Skeletal muscle tissue (tissue), 4 donors: ENCODE data around the gene PEAK3. TPM values are rescaled to one million over a fixed set of nuclear protein-coding genes. Genes with fewer than 3 reads are reported as not detected.

Experiments
- H3K27ac ChIP-seq: one replicate; pipeline ENCODE4 v1.7.0; 2013; ENCODE audit warnings: mild to moderate bottlenecking, low read depth, low read length, inconsistent platforms
- H3K27me3 ChIP-seq, 3 donors: one replicate each; pipeline ENCODE4 v1.7.0; 2013; ENCODE audit warnings: low read length in 3 of 3; ENCODE audit not compliant: control insufficient read depth in 3 of 3, insufficient read depth in 3 of 3
- H3K36me3 ChIP-seq, 3 donors: one replicate each; pipeline ENCODE4 v1.7.0; 2013; ENCODE audit warnings: low read length in 3 of 3; ENCODE audit not compliant: control insufficient read depth in 3 of 3, insufficient read depth in 3 of 3
- H3K4me1 ChIP-seq, 3 donors: one replicate each; pipeline ENCODE4 v1.7.0; 2013; ENCODE audit warnings: low read length in 3 of 3, mild to moderate bottlenecking in 3 of 3; ENCODE audit not compliant: control insufficient read depth in 3 of 3, insufficient read depth in 3 of 3
- H3K4me3 ChIP-seq, 3 donors: one replicate each; pipeline ENCODE4 v1.7.0; 2013; ENCODE audit warnings: low read length in 3 of 3
- H3K9ac ChIP-seq, 3 donors: one replicate each; pipeline ENCODE4 v1.7.0; 2013; ENCODE audit warnings: low read length in 3 of 3, mild to moderate bottlenecking in 3 of 3, moderate library complexity in 2 of 3, low read depth in 1 of 3
- H3K9me3 ChIP-seq, 3 donors: one replicate each; pipeline ENCODE4 v1.7.0; 2013; ENCODE audit warnings: low read length in 3 of 3; ENCODE audit not compliant: control insufficient read depth in 3 of 3
- total RNA-seq: library from RNA; depleted of rRNA; stranded (reverse); fragments of >200 nt; gene quantifications from one replicate; pipeline ENCODE4 v1.2.3, GENCODE V29; 2014
- donor health status: Osteomylitis.

PEAK3 gene
- total RNA-seq, 1 donor from 2014 or later: not detected

DNA sequence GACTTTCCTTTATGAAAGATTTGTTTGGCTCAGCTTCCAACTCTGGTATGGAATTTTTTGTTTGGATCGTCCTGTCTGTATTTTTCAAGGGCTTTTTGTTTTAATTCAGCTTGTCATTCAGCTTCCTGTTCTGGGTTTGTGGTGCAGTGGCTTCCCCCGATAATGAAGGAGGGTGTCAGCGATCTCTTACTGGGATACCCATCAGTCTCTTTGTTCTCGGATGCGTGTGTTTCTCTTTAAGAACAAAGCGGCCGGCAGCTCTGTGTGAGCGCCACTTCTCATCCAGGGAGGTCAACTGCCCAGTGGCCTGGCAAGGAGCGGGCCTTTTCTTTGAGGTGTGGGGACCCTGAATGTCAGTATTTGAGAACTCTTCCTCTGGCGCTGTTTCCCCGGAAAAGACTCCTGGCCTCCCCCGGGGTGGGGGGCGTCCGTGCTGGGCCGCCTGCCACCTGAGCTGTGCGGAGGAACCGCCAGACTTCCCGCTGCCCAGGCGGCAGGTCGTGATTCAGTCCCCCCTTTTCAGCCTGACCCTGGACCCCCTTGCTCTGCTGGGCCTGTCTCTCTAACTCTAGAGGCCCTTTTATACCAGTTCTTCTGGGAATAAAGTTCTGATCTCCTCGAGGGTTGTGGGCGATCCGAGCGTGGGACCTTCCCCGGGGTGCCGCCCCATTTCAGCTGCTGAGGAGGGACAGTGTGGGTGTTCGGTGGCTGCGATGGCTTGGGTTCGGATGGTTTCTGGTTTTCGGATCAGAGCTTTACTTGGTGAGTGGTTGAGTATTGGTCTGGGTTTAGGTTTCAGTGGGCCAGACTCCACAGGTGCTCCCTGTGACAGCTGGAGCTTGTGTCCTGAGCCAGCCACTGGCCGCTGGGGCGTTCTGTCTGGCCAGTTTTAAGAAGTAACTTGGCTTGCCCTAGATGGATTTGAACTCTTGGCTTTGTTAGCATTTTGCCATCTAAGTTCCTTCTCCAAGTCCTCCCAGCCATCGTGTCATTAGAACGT, 41.9 kb downstream of the PEAK3 start:
- H3K4me1 ChIP-seq: peaks cover 67 to 70% (median 69%) of the 10 kb centered on the region in 3 donors
- no peaks in the 10 kb centered on the region for H3K9me3 ChIP-seq
- peak overlapping the region; percentile 81 for H3K27ac ChIP-seq
- H3K27me3 ChIP-seq: no peaks in the 10 kb centered on the region
- H3K36me3 ChIP-seq: peaks cover 19 to 24% (median 19%) of the 10 kb centered on the region in 3 donors
- H3K9ac ChIP-seq: peak overlapping the region; percentile 70 to 82 (median 78)
- peak overlapping the region; percentile 60 to 71 (median 68) for H3K4me3 ChIP-seq

DNA sequence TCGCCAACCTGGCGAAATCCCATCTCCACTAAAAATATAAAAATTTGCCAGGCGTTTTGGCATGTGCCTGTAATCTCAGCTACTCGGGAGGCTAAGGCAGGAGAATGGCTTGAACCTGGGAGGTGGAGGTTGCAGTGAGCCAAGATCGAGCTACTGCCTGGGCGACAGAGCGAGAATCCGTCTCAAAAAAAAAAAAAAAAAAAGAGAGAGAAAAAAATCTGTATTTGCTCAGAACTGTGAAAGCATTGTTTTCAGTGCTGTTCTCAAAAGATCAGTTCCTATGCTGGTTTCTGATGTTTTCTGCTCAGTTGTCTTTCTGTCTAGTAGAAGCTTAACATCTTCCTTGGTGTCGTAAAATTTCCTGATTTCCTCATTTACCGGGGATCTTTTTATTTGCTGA, 42.8 kb downstream of the PEAK3 start:
- no peak overlapping the region for H3K4me3 ChIP-seq

DNA sequence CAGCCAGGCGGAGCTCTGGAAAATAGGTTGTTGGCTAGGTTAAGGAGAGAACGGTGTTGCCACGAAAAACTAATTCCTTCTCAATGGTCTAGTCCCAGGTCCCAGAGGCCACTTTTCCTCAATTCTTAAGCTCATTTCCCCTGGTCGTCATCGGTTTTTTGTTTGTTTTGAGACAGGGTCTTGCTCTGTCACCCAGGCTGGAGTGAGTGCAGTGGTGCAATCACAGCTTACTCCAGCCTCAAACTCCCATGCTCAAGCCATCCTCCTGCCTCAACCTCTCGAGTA, 44.2 kb downstream of the PEAK3 start:
- Histone ChIP-seq H3K27me3 (no peaks in the 10 kb centered on the region), H3K9ac (peak overlapping the region; percentile 95 to 97 (median 97)), H3K4me3 (peak overlapping the region; percentile 83 to 96 (median 93)), H3K4me1 (peaks cover 66 to 79% (median 69%) of the 10 kb centered on the region in 3 donors), H3K9me3 (no peaks in the 10 kb centered on the region), H3K36me3 (peaks cover 13 to 15% (median 13%) of the 10 kb centered on the region in 3 donors), H3K27ac (peak overlapping the region; percentile 96)

More for the DNA sequence above, 42.8 kb downstream of the PEAK3 start:
- peaks cover 11 to 15% (median 12%) of the 10 kb centered on the region in 3 donors for H3K36me3 ChIP-seq
- no peak overlapping the region for H3K27ac ChIP-seq
- H3K9ac ChIP-seq: peak overlapping the region in 1 of 3 donors; percentile 78
- H3K4me1 ChIP-seq: peaks cover 71 to 77% (median 72%) of the 10 kb centered on the region in 3 donors
- H3K27me3 ChIP-seq: no peaks in the 10 kb centered on the region
- no peaks in the 10 kb centered on the region for H3K9me3 ChIP-seq

DNA sequence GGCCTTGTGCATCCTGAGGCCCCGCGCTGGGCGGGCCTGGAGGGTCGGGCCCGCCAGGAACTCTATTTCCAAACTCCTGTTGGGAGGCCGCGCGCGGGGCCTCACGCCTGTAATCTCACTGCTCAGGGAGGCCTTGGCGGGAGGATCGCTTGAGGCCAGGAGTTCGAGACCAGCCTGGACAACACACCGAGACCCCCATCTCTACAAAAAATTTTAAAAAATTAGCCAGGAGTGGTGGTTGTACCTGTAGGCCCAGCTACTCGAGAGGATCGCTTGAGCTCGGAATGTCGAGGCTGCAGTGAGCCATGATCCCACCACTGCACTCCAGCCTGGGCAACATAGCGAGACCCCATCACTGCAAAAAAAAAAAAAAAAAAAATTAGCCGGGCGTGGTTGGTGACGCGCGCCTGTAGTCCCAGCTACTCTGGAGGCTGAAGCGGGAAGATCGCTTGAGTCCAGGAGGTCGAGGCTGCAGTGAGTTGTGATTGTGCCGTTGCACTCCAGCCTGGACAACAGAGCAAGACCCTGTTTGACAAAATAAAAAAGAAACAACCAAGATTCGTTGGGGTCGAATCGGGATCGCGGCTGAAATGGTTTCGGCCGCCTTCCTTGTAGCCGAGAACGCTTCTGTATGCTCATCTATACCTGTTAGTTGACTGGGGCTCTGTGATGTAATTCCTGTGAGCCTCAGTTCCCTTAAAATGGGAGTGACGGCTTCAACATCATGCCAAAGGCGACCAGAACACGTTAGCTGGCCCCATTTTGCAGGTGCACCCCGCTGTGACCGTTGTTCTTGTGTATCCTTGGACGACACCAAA, 44.7 kb downstream of the PEAK3 start:
- Histone ChIP-seq H3K4me3 (peak overlapping the region; percentile 83 to 96 (median 93)), H3K9me3 (no peaks in the 10 kb centered on the region), H3K36me3 (peaks cover 15 to 17% (median 16%) of the 10 kb centered on the region in 3 donors), H3K4me1 (peaks cover 61 to 74% (median 63%) of the 10 kb centered on the region in 3 donors), H3K27ac (peak overlapping the region; percentile 96), H3K9ac (peak overlapping the region; percentile 95 to 97 (median 97)), H3K27me3 (no peaks in the 10 kb centered on the region)

DNA sequence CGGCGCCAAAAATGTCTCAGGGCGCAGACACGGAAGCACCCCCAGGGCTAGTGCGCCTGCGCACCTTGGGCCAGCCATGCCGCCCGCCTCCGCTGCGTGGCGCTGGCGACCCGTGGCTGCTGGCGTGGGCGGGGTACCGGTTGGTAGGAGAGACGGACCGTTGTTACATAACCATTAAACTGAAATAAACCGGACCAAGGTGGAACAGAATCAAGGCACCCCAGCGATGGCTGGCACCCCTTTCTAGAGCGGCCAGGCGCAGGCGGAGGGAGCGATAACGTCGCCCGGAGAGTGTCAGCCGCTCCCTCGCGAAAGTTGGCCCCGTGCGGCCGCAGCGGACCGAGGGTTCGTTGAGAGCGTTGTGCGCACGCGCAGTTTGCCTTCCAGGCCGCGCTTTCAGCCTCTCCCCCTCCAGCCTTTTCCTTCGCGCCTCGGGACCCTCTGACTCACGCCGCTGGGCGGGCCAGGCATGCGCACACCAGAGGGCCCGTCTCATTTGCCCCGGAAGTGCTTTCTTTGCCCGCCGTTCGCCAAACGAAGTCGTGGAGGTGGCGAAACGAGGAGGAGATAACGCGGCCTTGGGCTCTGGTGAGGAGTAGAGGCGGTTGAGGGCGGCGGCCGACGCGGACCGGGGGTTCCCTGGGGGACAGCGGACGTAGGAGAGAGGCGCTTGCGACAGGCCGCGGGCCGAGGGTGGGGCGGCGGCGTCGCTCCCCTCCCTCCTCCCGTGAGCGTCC, 45.5 kb downstream of the PEAK3 start, which contains the start of the genes PLEKHJ1 and SF3A2:
TSS of gene PLEKHJ1 (minus strand) at position 16 of the 737 bp plus-strand sequence. CDS start 81 bp downstream, outside the sequence.
TSS of gene SF3A2 (plus strand) at position 511 of the 737 bp plus-strand sequence. CDS start 6,595 bp downstream, outside the sequence.
- Histone ChIP-seq H3K9ac (peak within 1 kb of the TSS; percentile 95 to 97 (median 97)), H3K27ac (peak within 1 kb of the TSS; percentile 96), H3K36me3 (peaks cover 15 to 17% (median 16%) of the 10 kb centered on the region in 3 donors), H3K4me1 (peaks cover 60 to 73% (median 61%) of the 10 kb centered on the region in 3 donors), H3K4me3 (peak within 1 kb of the TSS; percentile 83 to 96 (median 93)), H3K27me3 (no peaks in the 10 kb centered on the region), H3K9me3 (no peaks in the 10 kb centered on the region)

DNA sequence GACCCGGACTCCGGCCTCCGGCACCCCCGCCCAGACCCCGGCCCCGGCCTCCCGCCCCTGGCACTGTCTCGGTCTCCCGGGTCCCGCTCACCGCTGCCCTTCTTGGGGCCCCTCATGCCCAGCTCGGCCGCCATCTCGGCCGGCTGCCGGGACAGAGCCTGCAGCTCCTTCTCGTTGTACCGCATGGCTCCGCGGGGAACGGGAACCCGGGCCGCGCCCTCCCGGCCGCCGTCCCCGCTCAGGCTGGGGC, 46.0 kb downstream of the PEAK3 start:
- Histone ChIP-seq H3K9me3 (no peaks in the 10 kb centered on the region), H3K4me3 (peak overlapping the region; percentile 78 to 96 (median 93)), H3K27ac (peak overlapping the region; percentile 96), H3K27me3 (no peaks in the 10 kb centered on the region), H3K9ac (peak overlapping the region in 2 of 3 donors; percentile 97), H3K4me1 (peaks cover 60 to 73% (median 61%) of the 10 kb centered on the region in 3 donors), H3K36me3 (peaks cover 15 to 19% (median 17%) of the 10 kb centered on the region in 3 donors)

DNA sequence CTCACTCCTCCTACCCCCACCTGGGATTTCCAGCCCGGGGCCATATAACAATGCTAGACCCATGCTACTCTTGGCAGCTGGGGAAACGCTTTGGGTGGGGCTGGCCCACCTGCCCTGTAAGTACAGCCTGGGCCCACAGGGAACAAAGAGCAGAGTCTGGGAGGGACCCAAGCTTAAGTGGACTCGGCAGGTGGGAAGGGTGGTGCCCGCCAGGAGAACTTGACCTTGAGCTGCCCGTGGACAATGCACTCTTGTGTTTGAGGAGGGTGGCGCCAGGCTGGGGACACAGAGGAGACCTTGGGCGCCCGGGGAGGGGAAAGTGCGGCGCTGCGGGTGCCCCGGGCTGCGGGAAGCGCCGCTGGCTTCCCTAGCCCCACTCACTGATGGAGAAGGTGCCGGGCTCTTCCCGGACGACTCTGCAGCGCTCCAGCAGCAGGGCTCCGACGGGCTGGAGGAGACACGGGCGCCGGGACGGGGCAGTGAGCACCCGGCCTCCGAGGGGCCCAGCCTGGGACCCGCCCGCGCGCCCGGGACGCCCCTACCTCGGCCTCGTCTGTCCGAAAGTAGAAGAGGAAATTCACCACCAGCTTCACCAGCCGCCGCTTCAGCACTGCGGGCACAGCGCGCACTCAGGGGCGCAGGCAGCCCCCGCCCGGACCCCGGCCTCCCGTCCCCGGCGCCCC, 46.5 kb downstream of the PEAK3 start:
- Histone ChIP-seq H3K27ac (peak overlapping the region; percentile 96), H3K4me3 (peak overlapping the region; percentile 78 to 96 (median 93)), H3K9ac (peak overlapping the region; percentile 37 to 97 (median 97)), H3K9me3 (no peaks in the 10 kb centered on the region), H3K4me1 (peaks cover 60 to 73% (median 61%) of the 10 kb centered on the region in 3 donors), H3K27me3 (no peaks in the 10 kb centered on the region), H3K36me3 (peaks cover 15 to 21% (median 17%) of the 10 kb centered on the region in 3 donors)

DNA sequence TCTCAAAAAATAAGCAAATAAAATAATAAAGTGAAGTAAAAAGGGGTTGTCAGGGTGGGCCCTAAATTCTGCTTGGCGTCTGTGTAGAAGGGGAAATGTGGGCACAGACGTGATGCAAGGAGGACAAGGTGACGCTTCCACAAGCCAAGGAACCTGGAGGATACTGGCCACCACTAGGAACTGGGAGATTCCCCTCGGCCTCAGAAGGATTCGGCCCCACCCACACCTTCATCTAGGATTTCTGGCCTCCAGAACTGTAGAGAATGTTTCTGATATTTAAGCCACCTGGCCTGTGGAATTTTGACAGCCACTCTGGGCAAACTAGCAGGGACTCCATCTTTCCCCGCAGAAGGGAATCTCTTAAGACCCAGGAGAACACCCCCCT, 47.0 kb downstream of the PEAK3 start:
- Histone ChIP-seq H3K9me3 (no peaks in the 10 kb centered on the region), H3K27me3 (no peaks in the 10 kb centered on the region), H3K27ac (peak overlapping the region; percentile 96), H3K4me3 (peak overlapping the region; percentile 78 to 96 (median 93)), H3K4me1 (peaks cover 58 to 72% (median 59%) of the 10 kb centered on the region in 3 donors), H3K9ac (peak overlapping the region; percentile 37 to 97 (median 97)), H3K36me3 (peaks cover 20 to 25% (median 20%) of the 10 kb centered on the region in 3 donors)
